Inflammatory macrophage treated with lipopolysaccharide for 4 hours (primary cell): ENCODE measurements around the gene DLGAP1.
"Not testable (repeated sequence)": the region's sequence is repeated elsewhere in the genome, so short reads cannot be mapped to it uniquely, and the experiment has no call there.

Experiments
- DNase-seq: peaks from one replicate; pipeline ENCODE4 v3.0.0-alpha.2; 2020

The DLGAP1 gene

GRCh38 chr18:3479978-3480509 is 975.1 kb downstream of the DLGAP1 start:
- DNase-seq = no peak

GRCh38 chr18:3478262-3478978 is 976.7 kb downstream of the DLGAP1 start:
- DNase-seq = peak; percentile 86

- peak; percentile 36 for DNase-seq
These were observed 982.2 kb downstream of the DLGAP1 start for GRCh38 chr18:3472681-3473544.

- not testable (repeated sequence) for DNase-seq
These were observed 983.0 kb downstream of the DLGAP1 start for GRCh38 chr18:3472121-3472520.

- no peak for DNase-seq
These were observed 983.9 kb downstream of the DLGAP1 start for GRCh38 chr18:3471141-3471648.

- DNase-seq = peak; percentile 90
These were observed 986.3 kb downstream of the DLGAP1 start for GRCh38 chr18:3468833-3469232.

- no peak for DNase-seq
These were observed 986.9 kb downstream of the DLGAP1 start for GRCh38 chr18:3468066-3468705.

- DNase-seq = peak; percentile 43
These were observed 988.2 kb downstream of the DLGAP1 start for GRCh38 chr18:3466872-3467271.

- peak; percentile 77 for DNase-seq
These were observed 989.1 kb downstream of the DLGAP1 start for GRCh38 chr18:3466045-3466444.

GRCh38 chr18:3463051-3463450 is 992.1 kb downstream of the DLGAP1 start:
- DNase-seq = no peak

- DNase-seq = no peak
These were observed 993.4 kb downstream of the DLGAP1 start for GRCh38 chr18:3461704-3462103.

GRCh38 chr18:3460823-3461398 is 994.2 kb downstream of the DLGAP1 start:
- no peak for DNase-seq

- peak; percentile 56 for DNase-seq
These were observed 995.9 kb downstream of the DLGAP1 start for GRCh38 chr18:3458952-3459853.

GRCh38 chr18:3458378-3458777 is 996.7 kb downstream of the DLGAP1 start:
- no peak for DNase-seq

- DNase-seq = no peak
These were observed 997.8 kb downstream of the DLGAP1 start for GRCh38 chr18:3457261-3457724.

- DNase-seq = no peak
These were observed 998.4 kb downstream of the DLGAP1 start for GRCh38 chr18:3456686-3457069.

- no peak for DNase-seq
These were observed 999.0 kb downstream of the DLGAP1 start for GRCh38 chr18:3455907-3456685.

- DNase-seq = no peak
These were observed 999.9 kb downstream of the DLGAP1 start for GRCh38 chr18:3455090-3455635.

- DNase-seq = peak; percentile 57
These were observed 1000.6 kb downstream of the DLGAP1 start for GRCh38 chr18:3454365-3455089.
